ENCODE results near the gene LRWD1.
"Not testable (repeated sequence)": the region's sequence is repeated elsewhere in the genome, so short reads cannot be mapped to it uniquely, and the experiment has no call there.

- not testable (repeated sequence) for TF ChIP-seq CTCF, POLR2A (IDR thresholded peaks at IDR 0.05)
Observed at GRCh38 chr7:102515889-102516288, 51.1 kb downstream of the LRWD1 start.

All from prostate gland (tissue), 2 donors.